Right atrium auricular region (tissue), 2 donors: Measurements from ENCODE around the gene ANKMY2. TPM values are rescaled to one million over a fixed set of nuclear protein-coding genes. Genes with fewer than 3 reads are reported as not detected.
"Not testable (repeated sequence)": the region's sequence is repeated elsewhere in the genome, so short reads cannot be mapped to it uniquely, and the experiment has no call there.

Experiments
- DNase-seq: peaks from one replicate; pipeline ENCODE4 v3.0.0-alpha.2; 2019; ENCODE audit warnings: low spot score
- H3K27ac ChIP-seq, 2 donors: fragments of 200-600 bp; sonication (generic); 1 replicate in 1 of 2; 2 replicates in 1 of 2; pipeline ENCODE4 v1.5.1; 2016 to 2019
- H3K27me3 ChIP-seq, 2 donors: fragments of 200-600 bp; sonication (generic); one replicate each; pipeline versions ENCODE4 v1.5.1 to v1.6.0; 2017 to 2019
- H3K36me3 ChIP-seq: fragments of 200-600 bp; sonication (generic); one replicate; pipeline ENCODE4 v1.5.1; 2016
- H3K4me1 ChIP-seq, 2 donors: fragments of 200-600 bp; sonication (generic); one replicate each; pipeline versions ENCODE4 v1.5.1 to v1.6.0; 2017 to 2019
- H3K4me3 ChIP-seq, 2 donors: fragments of 200-600 bp; sonication (generic); 1 replicate in 1 of 2; 2 replicates in 1 of 2; pipeline ENCODE4 v1.5.1; 2017 to 2019; ENCODE audit warnings: mild to moderate bottlenecking in 1 of 2, moderate library complexity in 1 of 2
- H3K9me3 ChIP-seq, 2 donors: fragments of 200-600 bp; sonication (generic); one replicate each; pipeline ENCODE4 v1.5.1; 2019
- CTCF ChIP-seq, 2 donors: fragments of 200-600 bp; sonication (generic); IDR thresholded peaks; one replicate each; pipeline ENCODE4 v1.5.1; 2019; ENCODE audit warnings: antibody characterized with exemption in 2 of 2
- total RNA-seq, 2 donors: library from RNA; depleted of rRNA; stranded (reverse); fragments of >200 nt; gene quantifications; one replicate each; pipeline ENCODE4 v1.1.0, GENCODE V29; 2016

ANKMY2 gene
- total RNA-seq, 2 donors from 2014 or later = 20.8 to 33.7 TPM

- H3K27ac ChIP-seq = no peak overlapping the region
- no peaks in the 10 kb centered on the region for H3K9me3 ChIP-seq
- H3K4me1 ChIP-seq = no peaks in the 10 kb centered on the region
- no peak overlapping the region for H3K4me3 ChIP-seq
- peaks cover 74% of the 10 kb centered on the region for H3K36me3 ChIP-seq
- no peaks in the 10 kb centered on the region for H3K27me3 ChIP-seq
- DNase-seq = no peak
- no peak for TF ChIP-seq CTCF (IDR thresholded peaks at IDR 0.05)
These were observed 40.0 kb upstream of the ANKMY2 start for GRCh38 chr7:16685535-16685934.

GRCh38 chr7:16684935-16685334 is 39.4 kb upstream of the ANKMY2 start:
- peaks cover 72% of the 10 kb centered on the region for H3K36me3 ChIP-seq

GRCh38 chr7:16678645-16679566 is 33.4 kb upstream of the ANKMY2 start:
- not testable (repeated sequence) for DNase-seq, H3K9me3 ChIP-seq, H3K4me1 ChIP-seq, H3K27ac ChIP-seq, H3K4me3 ChIP-seq, H3K27me3 ChIP-seq
- peaks cover 63% of the 10 kb centered on the region for H3K36me3 ChIP-seq

More at GRCh38 chr7:16684935-16685334, 39.4 kb upstream of the ANKMY2 start:
- Histone ChIP-seq H3K27ac (no peak overlapping the region), H3K4me1 (no peaks in the 10 kb centered on the region), H3K4me3 (no peak overlapping the region), H3K9me3 (no peaks in the 10 kb centered on the region), H3K27me3 (no peaks in the 10 kb centered on the region)
- no peak for DNase-seq
- TF ChIP-seq CTCF (IDR thresholded peaks at IDR 0.05) = no peak

GRCh38 chr7:16677978-16678494 is 32.5 kb upstream of the ANKMY2 start:
- no peak for DNase-seq
- H3K9me3 ChIP-seq = no peaks in the 10 kb centered on the region
- H3K27me3 ChIP-seq = no peaks in the 10 kb centered on the region
- peaks cover 56% of the 10 kb centered on the region for H3K36me3 ChIP-seq
- no peak overlapping the region for H3K4me3 ChIP-seq
- H3K27ac ChIP-seq = no peak overlapping the region
- no peak for TF ChIP-seq CTCF (IDR thresholded peaks at IDR 0.05)
- H3K4me1 ChIP-seq = no peaks in the 10 kb centered on the region

- H3K9me3 ChIP-seq = no peaks in the 10 kb centered on the region
- peaks cover 28% of the 10 kb centered on the region for H3K36me3 ChIP-seq
These were observed 29.7 kb upstream of the ANKMY2 start for GRCh38 chr7:16675277-16675676.

More at GRCh38 chr7:16675277-16675676, 29.7 kb upstream of the ANKMY2 start:
- no peak for DNase-seq
- no peak for TF ChIP-seq CTCF (IDR thresholded peaks at IDR 0.05)
- H3K27me3 ChIP-seq = no peaks in the 10 kb centered on the region
- no peak overlapping the region for H3K27ac ChIP-seq
- no peak overlapping the region for H3K4me3 ChIP-seq
- no peaks in the 10 kb centered on the region for H3K4me1 ChIP-seq
